Measurements from ENCODE around the gene ACOXL. TPM values are rescaled to one million over a fixed set of nuclear protein-coding genes. Genes with fewer than 3 reads are reported as not detected.

Gene ACOXL
- total RNA-seq, 6 experiments from 2014 or later = not detected

GRCh38 chr2:110873056-110873502, 140.7 kb downstream of the ACOXL start:
- no peaks in the 10 kb centered on the region for H3K9me3 ChIP-seq
- ATAC-seq (no peak), DNase-seq (no peak)
- no peak overlapping the region for H3K27ac ChIP-seq
- H3K27me3 ChIP-seq = no peaks in the 10 kb centered on the region
- no peaks in the 10 kb centered on the region for H3K36me3 ChIP-seq
- no CpG with 5 or more reads among the region's 9 CpGs for WGBS (ENCODE audit: insufficient coverage, low coverage, low lambda C conversion rate, missing lambda C conversion rate)
- no peak overlapping the region for H3K4me3 ChIP-seq
- H3K4me1 ChIP-seq = no peaks in the 10 kb centered on the region
- TF ChIP-seq POLR2A (IDR thresholded peaks at IDR 0.05) (no peak), CTCF (IDR thresholded peaks at IDR 0.05) (no peak)
- intact Hi-C loops (cut with DNase I) = no loop called here

- 85% methylated on average over 10 of the region's 17 CpGs for WGBS (ENCODE audit: insufficient coverage, low coverage, low lambda C conversion rate, missing lambda C conversion rate)
- Histone ChIP-seq H3K27ac (no peak overlapping the region), H3K9me3 (no peaks in the 10 kb centered on the region), H3K4me3 (no peak overlapping the region), H3K36me3 (no peaks in the 10 kb centered on the region), H3K4me1 (no peaks in the 10 kb centered on the region), H3K27me3 (no peaks in the 10 kb centered on the region)
- ATAC-seq = no peak
- TF ChIP-seq POLR2A (IDR thresholded peaks at IDR 0.05) = no peak
- TF ChIP-seq CTCF (IDR thresholded peaks at IDR 0.05) = no peak
- intact Hi-C loops (cut with DNase I) = no loop called here
- no peak for DNase-seq
Observed at GRCh38 chr2:110873597-110874452, 141.5 kb downstream of the ACOXL start.

GRCh38 chr2:110874453-110875383, 142.3 kb downstream of the ACOXL start:
- H3K36me3 ChIP-seq = no peaks in the 10 kb centered on the region
- no peak for DNase-seq
- ATAC-seq = no peak
- TF ChIP-seq POLR2A (IDR thresholded peaks at IDR 0.05) (no peak), CTCF (IDR thresholded peaks at IDR 0.05) (no peak)
- intact Hi-C loops (cut with DNase I) = no loop called here
- 67% methylated on average over 15 of the region's 24 CpGs for WGBS (ENCODE audit: insufficient coverage, low coverage, low lambda C conversion rate, missing lambda C conversion rate)
- H3K27ac ChIP-seq = no peak overlapping the region
- no peaks in the 10 kb centered on the region for H3K4me1 ChIP-seq
- no peaks in the 10 kb centered on the region for H3K27me3 ChIP-seq
- no peak overlapping the region for H3K4me3 ChIP-seq
- no peaks in the 10 kb centered on the region for H3K9me3 ChIP-seq

- Histone ChIP-seq H3K27me3 (no peaks in the 10 kb centered on the region), H3K4me1 (no peaks in the 10 kb centered on the region), H3K4me3 (no peak overlapping the region), H3K36me3 (no peaks in the 10 kb centered on the region), H3K9me3 (no peaks in the 10 kb centered on the region), H3K27ac (no peak overlapping the region)
- intact Hi-C loops (cut with DNase I) = no loop called here
- TF ChIP-seq CTCF (IDR thresholded peaks at IDR 0.05) (no peak), POLR2A (IDR thresholded peaks at IDR 0.05) (no peak)
- DNase-seq (no peak), ATAC-seq (no peak)
- 80% methylated on average over 3 of the region's 6 CpGs for WGBS (ENCODE audit: insufficient coverage, low coverage, low lambda C conversion rate, missing lambda C conversion rate)
Observed at GRCh38 chr2:110875384-110875725, 143.0 kb downstream of the ACOXL start.

All from right lobe of liver (tissue), 6 donors.